HG03575 (cell line): ENCODE results near the gene KRTAP10-8.
"Not testable (repeated sequence)": the region's sequence is repeated elsewhere in the genome, so short reads cannot be mapped to it uniquely, and the experiment has no call there.

Experiments used
- ATAC-seq: cut with Tn5 transposase; IDR thresholded peaks from one replicate; pipeline ENCODE4 v1.9.1; 2021; ENCODE audit not compliant: unreplicated experiment, insufficient number of reproducible peaks, low FRiP score; ENCODE audit errors: extremely low read depth

Gene KRTAP10-8

GRCh38 chr21:44636209-44637017, 24.5 kb downstream of the KRTAP10-8 start:
- no peak for ATAC-seq

GRCh38 chr21:44637018-44637850, 25.4 kb downstream of the KRTAP10-8 start, which contains the start of gene KRTAP10-10:
KRTAP10-10 (plus strand) TSS chr21:44637356; CDS start chr21:44637418, 62 bp downstream.
- ATAC-seq, result no peak

GRCh38 chr21:44637851-44638348, 26.0 kb downstream of the KRTAP10-8 start:
- ATAC-seq, result not testable (repeated sequence)

- not testable (repeated sequence) for ATAC-seq
These were observed 26.8 kb downstream of the KRTAP10-8 start for GRCh38 chr21:44638506-44639330.

- ATAC-seq, result no peak
These were observed 27.4 kb downstream of the KRTAP10-8 start for GRCh38 chr21:44639331-44639655.

- no peak for ATAC-seq
These were observed 28.9 kb downstream of the KRTAP10-8 start for GRCh38 chr21:44640761-44641160.

GRCh38 chr21:44643741-44644310, 31.9 kb downstream of the KRTAP10-8 start:
- no peak for ATAC-seq

- no peak for ATAC-seq
These were observed 33.0 kb downstream of the KRTAP10-8 start for GRCh38 chr21:44644878-44645277.

- ATAC-seq, result not testable (repeated sequence)
These were observed 34.7 kb downstream of the KRTAP10-8 start, which contains the start of gene KRTAP10-11 for GRCh38 chr21:44646366-44647221. KRTAP10-11 (plus strand) TSS chr21:44646414; CDS start chr21:44646459, 45 bp downstream.

GRCh38 chr21:44647222-44647552, 35.3 kb downstream of the KRTAP10-8 start:
- no peak for ATAC-seq

- no peak for ATAC-seq
These were observed 36.9 kb downstream of the KRTAP10-8 start for GRCh38 chr21:44648557-44649311.

GRCh38 chr21:44649521-44650100, 37.7 kb downstream of the KRTAP10-8 start:
- ATAC-seq, result no peak

GRCh38 chr21:44650265-44650972, 38.5 kb downstream of the KRTAP10-8 start:
- ATAC-seq, result no peak

GRCh38 chr21:44650973-44651675, 39.2 kb downstream of the KRTAP10-8 start:
- ATAC-seq, result no peak

- no peak for ATAC-seq
These were observed 41.2 kb downstream of the KRTAP10-8 start for GRCh38 chr21:44653123-44653522.
